GM23338 (cell line): Measurements from ENCODE around the gene PIKFYVE. TPM values are rescaled to one million over a fixed set of nuclear protein-coding genes. Genes with fewer than 3 reads are reported as not detected.

Experiments
- ATAC-seq: fragments of 200-7000 bp; cut with Tn5 transposase; 3 replicates; pipeline ENCODE4 v1.9.1; 2020
- DNase-seq: peaks from one replicate; pipeline ENCODE4 v3.0.0-alpha.2; 2015; ENCODE audit warnings: low spot score
- H2AFZ ChIP-seq: fragments of 200-600 bp; sonication (generic); 2 replicates; pipeline ENCODE4 v1.8.0; 2016; ENCODE audit warnings: antibody characterized with exemption, mild to moderate bottlenecking, moderate library complexity
- H3F3A ChIP-seq: fragments of 200-600 bp; sonication (generic); replicated peaks from 2 replicates; pipeline ENCODE4 v1.8.0; 2017; ENCODE audit warnings: antibody characterized with exemption, mixed run types, low read depth
- H3K27ac ChIP-seq: fragments of 200-600 bp; sonication (generic); 2 replicates; pipeline ENCODE4 v1.6.1; 2016; ENCODE audit warnings: low read depth
- H3K27me3 ChIP-seq: fragments of 200-600 bp; sonication (generic); 2 replicates; pipeline ENCODE4 v1.8.0; 2016; ENCODE audit warnings: mild to moderate bottlenecking, mixed run types, moderate library complexity; ENCODE audit not compliant: insufficient read depth
- H3K36me3 ChIP-seq: fragments of 200-600 bp; sonication (generic); 2 replicates; pipeline ENCODE4 v1.8.0; 2016; ENCODE audit warnings: mild to moderate bottlenecking; ENCODE audit not compliant: insufficient read depth
- H3K4me1 ChIP-seq: fragments of 200-600 bp; sonication (generic); 2 replicates; pipeline ENCODE4 v1.8.0; 2016; ENCODE audit warnings: mild to moderate bottlenecking, moderate library complexity; ENCODE audit not compliant: insufficient read depth
- H3K4me2 ChIP-seq: fragments of 200-600 bp; sonication (generic); 2 replicates; pipeline ENCODE4 v1.7.1; 2017; ENCODE audit warnings: mixed run types
- H3K4me3 ChIP-seq: fragments of 200-600 bp; sonication (generic); 2 replicates; pipeline ENCODE4 v1.6.1; 2016; ENCODE audit warnings: mixed run types
- H3K79me2 ChIP-seq: fragments of 200-600 bp; sonication (generic); replicated peaks from 2 replicates; pipeline ENCODE4 v1.8.0; 2017; ENCODE audit warnings: mild to moderate bottlenecking; ENCODE audit not compliant: insufficient read depth
- H3K9me2 ChIP-seq: fragments of 200-600 bp; sonication (generic); 2 replicates; pipeline ENCODE4 v1.8.0; 2017; ENCODE audit not compliant: insufficient read depth
- H4K20me1 ChIP-seq: fragments of 200-600 bp; sonication (generic); replicated peaks from 2 replicates; pipeline ENCODE4 v1.8.0; 2017; ENCODE audit warnings: mild to moderate bottlenecking; ENCODE audit not compliant: insufficient read depth
- H3K27ac Mint-ChIP-seq: 2 replicates; pipeline ENCODE4 v1.8.0; 2020; ENCODE audit warnings: inconsistent platforms, mild to moderate bottlenecking, moderate library complexity, mixed read lengths
- H3K27me3 Mint-ChIP-seq: 3 replicates; pipeline ENCODE4 v1.8.0; 2022; ENCODE audit warnings: low read depth, mild to moderate bottlenecking, moderate library complexity, mixed read lengths, inconsistent platforms; ENCODE audit not compliant: insufficient read depth, poor library complexity
- H3K36me3 Mint-ChIP-seq: 3 replicates; pipeline ENCODE4 v1.8.0; 2021; ENCODE audit warnings: low read depth, mild to moderate bottlenecking, inconsistent platforms, moderate library complexity, mixed read lengths
- H3K4me1 Mint-ChIP-seq: 3 replicates; pipeline ENCODE4 v1.8.0; 2020; ENCODE audit warnings: mild to moderate bottlenecking, inconsistent platforms, mixed read lengths
- H3K4me3 Mint-ChIP-seq: 3 replicates; pipeline ENCODE4 v1.8.0; 2021; ENCODE audit warnings: moderate library complexity, mild to moderate bottlenecking, inconsistent platforms, mixed read lengths
- H3K9me3 Mint-ChIP-seq: 3 replicates; pipeline ENCODE4 v1.8.0; 2020; ENCODE audit warnings: moderate library complexity, mild to moderate bottlenecking, inconsistent platforms, mixed read lengths
- EZH2 ChIP-seq: fragments of 200-600 bp; sonication (generic); IDR thresholded peaks from one replicate; pipeline ENCODE4 v1.8.0; 2017; ENCODE audit warnings: antibody characterized with exemption, mild to moderate bottlenecking, low read depth; ENCODE audit not compliant: unreplicated experiment
- EZH2phosphoT487 ChIP-seq: fragments of 200-600 bp; sonication (generic); IDR thresholded peaks from one replicate; pipeline ENCODE4 v1.8.1; 2018; ENCODE audit warnings: antibody characterized with exemption; ENCODE audit not compliant: unreplicated experiment
- JUNB ChIP-seq: IDR thresholded peaks from one replicate; pipeline ENCODE4 v1.6.1; 2016; ENCODE audit warnings: antibody characterized with exemption; ENCODE audit not compliant: unreplicated experiment
- POLR2AphosphoS5 ChIP-seq: IDR thresholded peaks from 2 replicates; pipeline ENCODE4 v1.6.1; 2016; ENCODE audit warnings: antibody characterized with exemption, low read depth
- STAT1 ChIP-seq: IDR thresholded peaks from one replicate; pipeline ENCODE4 v1.6.1; 2016; ENCODE audit warnings: antibody characterized with exemption; ENCODE audit not compliant: unreplicated experiment
- ZNF114 ChIP-seq: fragments of 250-450 bp; sonication (Bioruptor Pico); IDR thresholded peaks from 2 replicates; pipeline ENCODE4 v1.5.0; 2020; ENCODE audit warnings: mild to moderate bottlenecking, moderate library complexity
- polyA plus RNA-seq: library from polyadenylated mRNA; unstranded; fragments of >200 nt; fragmentation: Nextera tagmentation; extraction: Ambion mirVana; gene quantifications from 2 replicates; pipeline ENCODE4 v1.2.1, GENCODE V29; 2016
- total RNA-seq: library from RNA; depleted of rRNA; stranded (reverse); fragments of >200 nt; shearing (Covaris generic); gene quantifications from 2 replicates; pipeline ENCODE4 v1.2.3, GENCODE V29; 2014
- TF ChIP-seq, protein P1 (sequence below): IDR thresholded peaks from one replicate; pipeline ENCODE4 v1.6.1; 2018; ENCODE audit warnings: antibody characterized with exemption; ENCODE audit not compliant: unreplicated experiment
- TF ChIP-seq, protein P2 (sequence below), 2 experiments: fragments of 200-600 bp in 1 of 2; sonication (generic) in 1 of 2; conservative IDR thresholded peaks; 2 replicates each; pipeline versions ENCODE4 v1.5.1 to v1.6.1; 2016 to 2017; ENCODE audit warnings: antibody characterized with exemption in 2 of 2, low read depth in 2 of 2, mild to moderate bottlenecking in 2 of 2, moderate library complexity in 1 of 2

The PIKFYVE gene
- total and polyA plus RNA-seq, 2 experiments from 2014 or later: 15.1 to 48.0 TPM

DNA sequence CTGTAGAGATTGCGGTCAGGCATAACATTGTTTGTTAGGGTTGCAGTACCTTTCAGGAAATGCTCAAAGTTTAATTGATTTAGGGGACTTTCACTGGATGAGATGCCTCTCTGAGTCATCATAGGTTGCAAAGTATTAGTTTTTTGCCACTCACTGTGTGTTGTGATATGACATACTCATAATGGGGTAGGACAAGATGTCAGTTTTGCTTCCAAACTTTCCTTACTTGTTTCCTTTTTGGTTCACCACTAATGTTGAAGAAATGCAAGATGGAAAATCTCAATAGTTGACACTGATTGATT, 105.5 kb downstream of the PIKFYVE start (continued):
- TF ChIP-seq, protein P1, sequence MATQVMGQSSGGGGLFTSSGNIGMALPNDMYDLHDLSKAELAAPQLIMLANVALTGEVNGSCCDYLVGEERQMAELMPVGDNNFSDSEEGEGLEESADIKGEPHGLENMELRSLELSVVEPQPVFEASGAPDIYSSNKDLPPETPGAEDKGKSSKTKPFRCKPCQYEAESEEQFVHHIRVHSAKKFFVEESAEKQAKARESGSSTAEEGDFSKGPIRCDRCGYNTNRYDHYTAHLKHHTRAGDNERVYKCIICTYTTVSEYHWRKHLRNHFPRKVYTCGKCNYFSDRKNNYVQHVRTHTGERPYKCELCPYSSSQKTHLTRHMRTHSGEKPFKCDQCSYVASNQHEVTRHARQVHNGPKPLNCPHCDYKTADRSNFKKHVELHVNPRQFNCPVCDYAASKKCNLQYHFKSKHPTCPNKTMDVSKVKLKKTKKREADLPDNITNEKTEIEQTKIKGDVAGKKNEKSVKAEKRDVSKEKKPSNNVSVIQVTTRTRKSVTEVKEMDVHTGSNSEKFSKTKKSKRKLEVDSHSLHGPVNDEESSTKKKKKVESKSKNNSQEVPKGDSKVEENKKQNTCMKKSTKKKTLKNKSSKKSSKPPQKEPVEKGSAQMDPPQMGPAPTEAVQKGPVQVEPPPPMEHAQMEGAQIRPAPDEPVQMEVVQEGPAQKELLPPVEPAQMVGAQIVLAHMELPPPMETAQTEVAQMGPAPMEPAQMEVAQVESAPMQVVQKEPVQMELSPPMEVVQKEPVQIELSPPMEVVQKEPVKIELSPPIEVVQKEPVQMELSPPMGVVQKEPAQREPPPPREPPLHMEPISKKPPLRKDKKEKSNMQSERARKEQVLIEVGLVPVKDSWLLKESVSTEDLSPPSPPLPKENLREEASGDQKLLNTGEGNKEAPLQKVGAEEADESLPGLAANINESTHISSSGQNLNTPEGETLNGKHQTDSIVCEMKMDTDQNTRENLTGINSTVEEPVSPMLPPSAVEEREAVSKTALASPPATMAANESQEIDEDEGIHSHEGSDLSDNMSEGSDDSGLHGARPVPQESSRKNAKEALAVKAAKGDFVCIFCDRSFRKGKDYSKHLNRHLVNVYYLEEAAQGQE: no peak
- no peak for TF ChIP-seq POLR2AphosphoS5
- no peak for TF ChIP-seq EZH2
- no peak for TF ChIP-seq STAT1

DNA sequence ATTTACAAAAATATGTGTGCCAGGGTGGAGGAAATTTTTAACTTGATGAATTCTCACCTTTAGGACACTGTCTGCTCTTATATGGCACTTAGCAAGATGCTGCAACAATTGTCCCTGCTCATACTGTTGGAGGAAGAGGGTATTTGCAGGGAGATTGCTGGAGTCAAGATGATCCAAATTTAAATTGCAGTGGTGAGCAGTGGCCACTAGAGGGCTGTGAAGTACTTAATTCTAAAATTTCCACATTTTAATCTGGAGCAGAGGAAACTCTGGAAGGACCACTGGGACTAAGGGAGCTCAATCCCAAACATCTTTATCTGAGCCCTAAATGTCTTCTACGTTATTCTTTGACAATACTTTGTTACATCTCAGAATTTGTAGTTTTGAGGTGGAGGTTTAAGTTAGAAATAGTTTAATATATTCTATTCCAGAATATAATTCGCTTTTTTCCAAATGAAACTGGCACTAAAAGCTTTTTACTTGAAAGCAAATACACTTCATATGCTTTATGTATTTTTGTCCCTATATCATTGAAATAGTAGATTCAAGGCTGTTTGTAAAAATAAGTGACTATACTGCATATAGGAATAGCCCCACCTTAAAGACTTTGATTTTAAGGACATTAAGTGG, 107.5 kb downstream of the PIKFYVE start:
- no peak overlapping the region for H3K4me3 ChIP-seq
- H3K27me3 ChIP-seq: no peaks in the 10 kb centered on the region
- H3K27ac Mint-ChIP-seq: no peak overlapping the region
- ATAC-seq (peak; percentile 70), DNase-seq (peak; percentile 82)
- peaks cover 15% of the 10 kb centered on the region for H3K4me1 ChIP-seq
- H3K4me3 Mint-ChIP-seq: no peak overlapping the region
- H3K27me3 Mint-ChIP-seq: no peaks in the 10 kb centered on the region
- peaks cover 12% of the 10 kb centered on the region for H3K9me3 Mint-ChIP-seq
- H3K4me2 ChIP-seq: no peak overlapping the region
- H3K27ac ChIP-seq: no peak overlapping the region
- peaks cover 4% of the 10 kb centered on the region; the same call in 1 of the 2 replicates for H3K9me2 ChIP-seq
- peaks cover 21% of the 10 kb centered on the region for H3K4me1 Mint-ChIP-seq
- no peaks in the 10 kb centered on the region for H3K79me2 ChIP-seq
- H3K36me3 ChIP-seq: no peaks in the 10 kb centered on the region
- H4K20me1 ChIP-seq: no peaks in the 10 kb centered on the region
- TF ChIP-seq EZH2phosphoT487 (no peak), JUNB (no peak), ZNF114 (no peak)
- TF ChIP-seq, protein P2, sequence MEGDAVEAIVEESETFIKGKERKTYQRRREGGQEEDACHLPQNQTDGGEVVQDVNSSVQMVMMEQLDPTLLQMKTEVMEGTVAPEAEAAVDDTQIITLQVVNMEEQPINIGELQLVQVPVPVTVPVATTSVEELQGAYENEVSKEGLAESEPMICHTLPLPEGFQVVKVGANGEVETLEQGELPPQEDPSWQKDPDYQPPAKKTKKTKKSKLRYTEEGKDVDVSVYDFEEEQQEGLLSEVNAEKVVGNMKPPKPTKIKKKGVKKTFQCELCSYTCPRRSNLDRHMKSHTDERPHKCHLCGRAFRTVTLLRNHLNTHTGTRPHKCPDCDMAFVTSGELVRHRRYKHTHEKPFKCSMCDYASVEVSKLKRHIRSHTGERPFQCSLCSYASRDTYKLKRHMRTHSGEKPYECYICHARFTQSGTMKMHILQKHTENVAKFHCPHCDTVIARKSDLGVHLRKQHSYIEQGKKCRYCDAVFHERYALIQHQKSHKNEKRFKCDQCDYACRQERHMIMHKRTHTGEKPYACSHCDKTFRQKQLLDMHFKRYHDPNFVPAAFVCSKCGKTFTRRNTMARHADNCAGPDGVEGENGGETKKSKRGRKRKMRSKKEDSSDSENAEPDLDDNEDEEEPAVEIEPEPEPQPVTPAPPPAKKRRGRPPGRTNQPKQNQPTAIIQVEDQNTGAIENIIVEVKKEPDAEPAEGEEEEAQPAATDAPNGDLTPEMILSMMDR (conservative IDR thresholded peaks at IDR 0.05; ENCODE audit: low read depth in 2 of 2): peak; percentile 77 to 91
- no peak overlapping the region for H2AFZ ChIP-seq
- 0 out of 2 replicates have a peak, but pooled peaks cover 4% of the 10 kb centered on the region for H3F3A ChIP-seq
- H3K36me3 Mint-ChIP-seq: peaks cover 9% of the 10 kb centered on the region; the same call in 2 of the 3 replicates
